Measurements from ENCODE around the gene DIAPH3. TPM values are rescaled to one million over a fixed set of nuclear protein-coding genes. Genes with fewer than 3 reads are reported as not detected.
A peak's percentile ranks its signal among the peaks of the same experiment; 100 is the strongest.

Gene DIAPH3
- total and polyA plus RNA-seq, 4 experiments from 2014 or later: 0.03 TPM; not detected in 3

GRCh38 chr13:59867867-59868266, 295.9 kb downstream of the DIAPH3 start:
- ChIA-PET POLR2A (ENCODE audit: partially characterized antibody) (no interaction called here), CTCF (ENCODE audit: partially characterized antibody) (no interaction called here)
- Mint-ChIP-seq H3K9me3 (peaks cover 0 to 2% (median 0%) of the 10 kb centered on the region in 8 donors), H3K4me1 (peaks cover 0 to 1% (median 0%) of the 10 kb centered on the region in 4 donors), H3K27ac (peak overlapping the region in 1 of 7 donors; percentile 20), H3K27me3 (no peaks in the 10 kb centered on the region), H3K4me3 (no peak overlapping the region), H3K36me3 (no peaks in the 10 kb centered on the region)
- H3K4me3 ChIP-seq (ENCODE audit: low read length in 2 of 2): no peak overlapping the region
- intact Hi-C loops (cut with micrococcal nuclease): no loop called here
- no peaks in the 10 kb centered on the region for H3K27me3 ChIP-seq (ENCODE audit: insufficient read depth, low read length)
- H3K4me1 ChIP-seq (ENCODE audit: insufficient read depth, low read length): no peaks in the 10 kb centered on the region
- H3K27ac ChIP-seq (ENCODE audit: low read depth, low read length): no peak overlapping the region
- no peaks in the 10 kb centered on the region for H3K9me3 ChIP-seq (ENCODE audit: control insufficient read depth in 1 of 2, low read length in 2 of 2)
- DNase-seq: no peak
- no peaks in the 10 kb centered on the region for H3K36me3 ChIP-seq (ENCODE audit: insufficient read depth, low read length)

DNA sequence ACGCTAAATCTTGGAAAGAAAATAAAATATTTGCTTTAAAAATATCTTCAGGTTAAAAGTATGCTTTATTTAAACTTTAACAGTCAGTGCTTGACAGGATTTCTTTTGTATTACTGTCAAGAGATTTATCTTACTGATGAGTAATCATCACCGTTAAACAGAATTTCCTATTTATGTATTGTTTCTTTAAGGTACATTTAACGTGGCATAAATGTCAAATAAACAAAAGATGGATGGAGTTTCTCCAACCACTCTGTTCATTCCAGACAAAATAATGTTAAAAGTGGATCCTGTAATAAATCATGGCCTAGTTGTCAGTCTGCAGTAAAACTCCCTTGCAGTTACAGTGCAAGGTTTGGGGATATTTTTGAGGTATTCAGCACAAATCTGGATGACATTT, 298.3 kb downstream of the DIAPH3 start:
- Mint-ChIP-seq H3K27me3 (no peaks in the 10 kb centered on the region), H3K4me3 (no peak overlapping the region), H3K9me3 (no peaks in the 10 kb centered on the region), H3K27ac (no peak overlapping the region), H3K36me3 (no peaks in the 10 kb centered on the region), H3K4me1 (peaks cover 0 to 1% (median 0%) of the 10 kb centered on the region in 4 donors)
- H3K27me3 ChIP-seq (ENCODE audit: insufficient read depth, low read length): no peaks in the 10 kb centered on the region
- ChIA-PET POLR2A (ENCODE audit: partially characterized antibody) (no interaction called here), CTCF (ENCODE audit: partially characterized antibody) (no interaction called here)
- H3K4me3 ChIP-seq (ENCODE audit: low read length in 2 of 2): no peak overlapping the region
- intact Hi-C loops (cut with micrococcal nuclease): no loop called here
- H3K36me3 ChIP-seq (ENCODE audit: insufficient read depth, low read length): no peaks in the 10 kb centered on the region
- H3K4me1 ChIP-seq (ENCODE audit: insufficient read depth, low read length): no peaks in the 10 kb centered on the region
- DNase-seq: no peak
- H3K9me3 ChIP-seq (ENCODE audit: control insufficient read depth in 1 of 2, low read length in 2 of 2): no peaks in the 10 kb centered on the region
- H3K27ac ChIP-seq (ENCODE audit: low read depth, low read length): no peak overlapping the region

- Mint-ChIP-seq H3K27me3 (no peaks in the 10 kb centered on the region), H3K36me3 (no peaks in the 10 kb centered on the region), H3K4me1 (peaks cover 0 to 1% (median 0%) of the 10 kb centered on the region in 4 donors), H3K27ac (no peak overlapping the region), H3K9me3 (no peaks in the 10 kb centered on the region), H3K4me3 (no peak overlapping the region)
- Histone ChIP-seq H3K36me3 (ENCODE audit: insufficient read depth, low read length) (no peaks in the 10 kb centered on the region), H3K27me3 (ENCODE audit: insufficient read depth, low read length) (no peaks in the 10 kb centered on the region), H3K9me3 (ENCODE audit: control insufficient read depth in 1 of 2, low read length in 2 of 2) (no peaks in the 10 kb centered on the region), H3K4me3 (ENCODE audit: low read length in 2 of 2) (no peak overlapping the region), H3K27ac (ENCODE audit: low read depth, low read length) (no peak overlapping the region), H3K4me1 (ENCODE audit: insufficient read depth, low read length) (no peaks in the 10 kb centered on the region)
- ChIA-PET POLR2A (ENCODE audit: partially characterized antibody) (no interaction called here), CTCF (ENCODE audit: partially characterized antibody) (no interaction called here)
- intact Hi-C loops (cut with micrococcal nuclease): no loop called here
- no peak for DNase-seq
Observed at GRCh38 chr13:59863621-59864020, 300.1 kb downstream of the DIAPH3 start.

GRCh38 chr13:59861676-59862075, 302.1 kb downstream of the DIAPH3 start:
- Mint-ChIP-seq H3K4me1 (peaks cover 0 to 1% (median 0%) of the 10 kb centered on the region in 4 donors), H3K9me3 (no peaks in the 10 kb centered on the region)

DNA sequence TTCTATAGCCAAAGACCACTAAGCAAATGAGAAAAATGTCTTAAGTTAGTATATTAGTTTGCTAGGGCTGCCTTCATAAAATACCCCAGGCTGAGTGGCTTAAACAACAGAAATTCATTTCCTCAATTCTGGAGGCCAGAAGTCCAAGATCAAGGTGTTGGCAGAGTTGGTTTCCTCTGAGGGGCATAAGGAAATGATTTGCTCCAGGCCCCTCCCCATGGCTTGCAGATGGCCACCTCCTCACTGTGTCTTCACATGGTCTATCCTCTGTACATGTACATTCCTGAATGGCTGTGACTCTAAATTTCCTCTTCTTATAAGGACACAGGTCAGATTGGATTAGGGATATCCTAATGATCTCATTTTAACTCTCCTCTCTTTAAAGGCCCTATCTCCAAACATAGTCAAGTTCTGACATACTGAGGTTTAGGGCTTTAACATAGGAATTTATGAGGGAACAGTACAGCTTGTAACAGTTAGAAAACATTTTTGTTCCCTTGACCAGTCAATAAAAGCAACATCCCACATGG, 307.4 kb downstream of the DIAPH3 start:
- no peaks in the 10 kb centered on the region for H3K9me3 ChIP-seq (ENCODE audit: control insufficient read depth in 1 of 2, low read length in 2 of 2)
- H3K27me3 ChIP-seq (ENCODE audit: insufficient read depth, low read length): no peaks in the 10 kb centered on the region
- no peak overlapping the region for H3K27ac Mint-ChIP-seq
- ChIA-PET CTCF (ENCODE audit: partially characterized antibody) (no interaction called here), POLR2A (ENCODE audit: partially characterized antibody) (no interaction called here)
- H3K27me3 Mint-ChIP-seq: peaks cover 0 to 2% of the 10 kb centered on the region in 2 donors
- intact Hi-C loops (cut with micrococcal nuclease): no loop called here
- H3K4me1 Mint-ChIP-seq: peaks cover 0 to 1% (median 0%) of the 10 kb centered on the region in 4 donors
- no peak overlapping the region for H3K27ac ChIP-seq (ENCODE audit: low read depth, low read length)
- H3K36me3 Mint-ChIP-seq: no peaks in the 10 kb centered on the region
- no peaks in the 10 kb centered on the region for H3K4me1 ChIP-seq (ENCODE audit: insufficient read depth, low read length)
- peaks cover 0 to 2% (median 0%) of the 10 kb centered on the region in 8 donors for H3K9me3 Mint-ChIP-seq
- no peaks in the 10 kb centered on the region for H3K36me3 ChIP-seq (ENCODE audit: insufficient read depth, low read length)
- no peak overlapping the region for H3K4me3 ChIP-seq (ENCODE audit: low read length in 2 of 2)
- no peak overlapping the region for H3K4me3 Mint-ChIP-seq
- no peak for DNase-seq

More at GRCh38 chr13:59861676-59862075, 302.1 kb downstream of the DIAPH3 start:
- Histone ChIP-seq H3K4me1 (ENCODE audit: insufficient read depth, low read length) (no peaks in the 10 kb centered on the region), H3K4me3 (ENCODE audit: low read length in 2 of 2) (no peak overlapping the region), H3K27me3 (ENCODE audit: insufficient read depth, low read length) (no peaks in the 10 kb centered on the region), H3K9me3 (ENCODE audit: control insufficient read depth in 1 of 2, low read length in 2 of 2) (no peaks in the 10 kb centered on the region), H3K36me3 (ENCODE audit: insufficient read depth, low read length) (no peaks in the 10 kb centered on the region), H3K27ac (ENCODE audit: low read depth, low read length) (no peak overlapping the region)
- POLR2A ChIA-PET (ENCODE audit: partially characterized antibody): no interaction called here
- Mint-ChIP-seq H3K36me3 (no peaks in the 10 kb centered on the region), H3K4me3 (no peak overlapping the region), H3K27ac (no peak overlapping the region), H3K27me3 (no peaks in the 10 kb centered on the region)
- DNase-seq: no peak
- CTCF ChIA-PET (ENCODE audit: partially characterized antibody): no interaction called here
- intact Hi-C loops (cut with micrococcal nuclease): no loop called here

- ChIA-PET CTCF (ENCODE audit: partially characterized antibody) (no interaction called here), POLR2A (ENCODE audit: partially characterized antibody) (no interaction called here)
- H3K36me3 Mint-ChIP-seq: no peaks in the 10 kb centered on the region
- intact Hi-C loops (cut with micrococcal nuclease): no loop called here
- H3K36me3 ChIP-seq (ENCODE audit: insufficient read depth, low read length): no peaks in the 10 kb centered on the region
- H3K4me3 ChIP-seq (ENCODE audit: low read length in 2 of 2): no peak overlapping the region
- no peak for DNase-seq
- no peaks in the 10 kb centered on the region for H3K9me3 ChIP-seq (ENCODE audit: control insufficient read depth in 1 of 2, low read length in 2 of 2)
- no peak overlapping the region for H3K27ac ChIP-seq (ENCODE audit: low read depth, low read length)
- no peaks in the 10 kb centered on the region for H3K4me1 ChIP-seq (ENCODE audit: insufficient read depth, low read length)
- H3K27me3 Mint-ChIP-seq: no peaks in the 10 kb centered on the region
- peaks cover 0 to 5% (median 0%) of the 10 kb centered on the region in 8 donors for H3K9me3 Mint-ChIP-seq
- no peak overlapping the region for H3K4me3 Mint-ChIP-seq
- no peak overlapping the region for H3K27ac Mint-ChIP-seq
- no peaks in the 10 kb centered on the region for H3K27me3 ChIP-seq (ENCODE audit: insufficient read depth, low read length)
- no peaks in the 10 kb centered on the region for H3K4me1 Mint-ChIP-seq
Observed at GRCh38 chr13:59846845-59847620, 316.7 kb downstream of the DIAPH3 start.

GRCh38 chr13:59843040-59843439, 320.7 kb downstream of the DIAPH3 start:
- no peaks in the 10 kb centered on the region for H3K9me3 ChIP-seq (ENCODE audit: control insufficient read depth in 1 of 2, low read length in 2 of 2)
- ChIA-PET CTCF (ENCODE audit: partially characterized antibody) (no interaction called here), POLR2A (ENCODE audit: partially characterized antibody) (no interaction called here)
- Mint-ChIP-seq H3K36me3 (no peaks in the 10 kb centered on the region), H3K9me3 (no peaks in the 10 kb centered on the region), H3K4me1 (no peaks in the 10 kb centered on the region), H3K27me3 (no peaks in the 10 kb centered on the region), H3K4me3 (no peak overlapping the region), H3K27ac (no peak overlapping the region)
- no peaks in the 10 kb centered on the region for H3K27me3 ChIP-seq (ENCODE audit: insufficient read depth, low read length)
- H3K4me1 ChIP-seq (ENCODE audit: insufficient read depth, low read length): no peaks in the 10 kb centered on the region
- H3K27ac ChIP-seq (ENCODE audit: low read depth, low read length): no peak overlapping the region
- no peak overlapping the region for H3K4me3 ChIP-seq (ENCODE audit: low read length in 2 of 2)
- intact Hi-C loops (cut with micrococcal nuclease): no loop called here
- no peaks in the 10 kb centered on the region for H3K36me3 ChIP-seq (ENCODE audit: insufficient read depth, low read length)
- DNase-seq: no peak

All from CD4-positive, alpha-beta memory T cell (primary cell).